PC-9 (cell line): ENCODE results near the gene FAM168A. TPM values are rescaled to one million over a fixed set of nuclear protein-coding genes. Genes with fewer than 3 reads are reported as not detected.

Experiments
- BruUV-seq: library from RNA; stranded (reverse); fragments of 400-500 nt; replicated peaks from 2 replicates; lab custom pipeline; 2021; lab: Mats Ljungman, UMichigan
- CTCF ChIA-PET: fragments of 300-600 bp; sonication (Branson Sonifier 250); formaldehyde crosslinking; loops from one replicate; lab custom pipeline; 2022; ENCODE audit warnings: antibody characterized with exemption; lab: Charles Lee
- POLR2A ChIA-PET: fragments of 300-600 bp; sonication (Branson Sonifier 250); formaldehyde crosslinking; loops from one replicate; lab custom pipeline; 2022; ENCODE audit warnings: antibody characterized with exemption; ENCODE audit not compliant: unreplicated experiment; lab: Charles Lee
- DNase-seq, 2 experiments: peaks; one replicate each; pipeline versions ENCODE4 v3.0.0 to v3.0.0-alpha.2; 2015 to 2022; ENCODE audit warnings: mixed read lengths in 1 of 2
- H2AFZ ChIP-seq: fragments of 200-600 bp; sonication (generic); 2 replicates; pipeline ENCODE4 v1.8.1; 2017; ENCODE audit warnings: antibody characterized with exemption
- H3F3A ChIP-seq: fragments of 200-600 bp; sonication (generic); 2 replicates; pipeline ENCODE4 v1.8.1; 2017; ENCODE audit warnings: antibody characterized with exemption, mild to moderate bottlenecking, low read depth; ENCODE audit not compliant: insufficient read depth
- H3K27ac ChIP-seq: fragments of 200-600 bp; sonication (generic); 2 replicates; pipeline ENCODE4 v1.6.1; 2016; ENCODE audit warnings: mixed run types
- H3K27me3 ChIP-seq: fragments of 200-600 bp; sonication (generic); 2 replicates; pipeline ENCODE4 v1.6.1; 2016; ENCODE audit warnings: low read depth, mixed run types; ENCODE audit not compliant: insufficient read depth
- H3K36me3 ChIP-seq: fragments of 200-600 bp; sonication (generic); 2 replicates; pipeline ENCODE4 v1.6.1; 2016; ENCODE audit warnings: low read depth, mixed run types
- H3K4me1 ChIP-seq: fragments of 200-600 bp; sonication (generic); replicated peaks from 2 replicates; pipeline ENCODE4 v1.6.1; 2016; ENCODE audit warnings: mixed run types; ENCODE audit not compliant: insufficient read depth
- H3K4me2 ChIP-seq: fragments of 200-600 bp; sonication (generic); 2 replicates; pipeline ENCODE4 v1.6.1; 2017; ENCODE audit warnings: mixed run types
- H3K4me3 ChIP-seq: fragments of 200-600 bp; sonication (generic); 2 replicates; pipeline ENCODE4 v1.6.1; 2016; ENCODE audit warnings: mixed run types
- H3K79me2 ChIP-seq: fragments of 200-600 bp; sonication (generic); 2 replicates; pipeline ENCODE4 v1.6.1; 2017; ENCODE audit warnings: low read depth, mixed run types
- H3K9me2 ChIP-seq: fragments of 200-600 bp; sonication (generic); 2 replicates; pipeline ENCODE4 v1.8.1; 2017; ENCODE audit warnings: mild to moderate bottlenecking; ENCODE audit not compliant: insufficient read depth
- H3K9me3 ChIP-seq: fragments of 200-600 bp; sonication (generic); 2 replicates; pipeline ENCODE4 v1.8.1; 2016; ENCODE audit warnings: low read depth; ENCODE audit not compliant: insufficient read depth
- H4K20me1 ChIP-seq: fragments of 200-600 bp; sonication (generic); 2 replicates; pipeline ENCODE4 v1.8.1; 2017; ENCODE audit not compliant: insufficient read depth
- EZH2 ChIP-seq: fragments of 200-600 bp; sonication (generic); IDR thresholded peaks from 2 replicates; pipeline ENCODE4 v1.8.0; 2017; ENCODE audit warnings: antibody characterized with exemption, low read depth
- intact Hi-C: fragments of 100-400 bp; cut with micrococcal nuclease; formaldehyde crosslinking; loops from one replicate; pipeline ENCODE4 v1.10.0; 2022; ENCODE audit not compliant: unreplicated experiment
- total RNA-seq: library from RNA; stranded (reverse); gene quantifications from 2 replicates; pipeline ENCODE4 v1.2.3, GENCODE V29; 2021
- TF ChIP-seq, protein P1 (sequence below): fragments of 200-600 bp; sonication (generic); conservative IDR thresholded peaks from 2 replicates; pipeline ENCODE4 v1.6.1; 2017; ENCODE audit warnings: mixed run types, antibody characterized with exemption, mild to moderate bottlenecking, moderate library complexity

FAM168A gene
- total RNA-seq, 1 experiment from 2014 or later = 51.2 TPM

DNA sequence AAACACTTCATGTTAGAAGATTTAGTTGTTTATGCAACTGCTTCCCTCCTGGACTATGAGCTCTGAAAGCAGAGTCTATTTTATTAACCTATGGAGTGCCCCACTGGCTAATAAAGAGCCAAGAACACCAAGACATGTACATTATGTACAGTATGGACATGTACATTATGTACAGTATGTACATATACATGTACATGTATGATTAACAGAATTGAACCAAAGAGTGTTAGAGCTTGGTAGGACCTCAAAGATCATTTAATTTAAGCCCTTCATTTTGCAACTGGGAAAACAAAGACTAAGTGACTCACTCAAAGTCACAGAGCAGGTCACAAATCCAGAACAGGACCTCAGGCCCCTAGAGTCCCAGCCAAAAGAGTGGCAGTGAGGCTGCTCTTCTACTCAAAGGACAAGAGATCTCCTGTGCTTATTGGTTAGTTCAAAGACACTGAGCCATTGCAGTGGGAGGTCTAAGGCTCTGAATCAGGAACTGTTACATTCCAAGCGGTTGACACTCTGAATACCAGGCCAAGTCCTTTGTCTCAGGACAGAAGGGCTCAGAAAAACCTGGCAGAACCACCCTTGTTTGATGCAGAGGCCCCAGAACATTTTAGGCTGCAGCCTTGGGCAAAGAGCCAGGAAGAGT, 103.8 kb downstream of the FAM168A start:
- Histone ChIP-seq H3K9me3 (no peaks in the 10 kb centered on the region), H4K20me1 (no peaks in the 10 kb centered on the region), H3K79me2 (no peaks in the 10 kb centered on the region), H3K9me2 (no peaks in the 10 kb centered on the region), H3F3A (peaks cover 11% of the 10 kb centered on the region; the same call in 1 of the 2 replicates), H2AFZ (no peak overlapping the region), H3K36me3 (no peaks in the 10 kb centered on the region), H3K4me1 (peaks cover 16% of the 10 kb centered on the region), H3K27ac (0 out of 2 replicates have a peak overlapping the region, but pooled peaks have one; percentile 31), H3K4me3 (no peak overlapping the region), H3K4me2 (peak overlapping the region; percentile 20), H3K27me3 (no peaks in the 10 kb centered on the region)
- TF ChIP-seq, protein P1, sequence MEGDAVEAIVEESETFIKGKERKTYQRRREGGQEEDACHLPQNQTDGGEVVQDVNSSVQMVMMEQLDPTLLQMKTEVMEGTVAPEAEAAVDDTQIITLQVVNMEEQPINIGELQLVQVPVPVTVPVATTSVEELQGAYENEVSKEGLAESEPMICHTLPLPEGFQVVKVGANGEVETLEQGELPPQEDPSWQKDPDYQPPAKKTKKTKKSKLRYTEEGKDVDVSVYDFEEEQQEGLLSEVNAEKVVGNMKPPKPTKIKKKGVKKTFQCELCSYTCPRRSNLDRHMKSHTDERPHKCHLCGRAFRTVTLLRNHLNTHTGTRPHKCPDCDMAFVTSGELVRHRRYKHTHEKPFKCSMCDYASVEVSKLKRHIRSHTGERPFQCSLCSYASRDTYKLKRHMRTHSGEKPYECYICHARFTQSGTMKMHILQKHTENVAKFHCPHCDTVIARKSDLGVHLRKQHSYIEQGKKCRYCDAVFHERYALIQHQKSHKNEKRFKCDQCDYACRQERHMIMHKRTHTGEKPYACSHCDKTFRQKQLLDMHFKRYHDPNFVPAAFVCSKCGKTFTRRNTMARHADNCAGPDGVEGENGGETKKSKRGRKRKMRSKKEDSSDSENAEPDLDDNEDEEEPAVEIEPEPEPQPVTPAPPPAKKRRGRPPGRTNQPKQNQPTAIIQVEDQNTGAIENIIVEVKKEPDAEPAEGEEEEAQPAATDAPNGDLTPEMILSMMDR = no peak
- no peak for TF ChIP-seq EZH2
- peak; percentile 81 to 96 for DNase-seq
- BruUV-seq = TSS peak; percentile 53
- CTCF ChIA-PET = interaction anchor here (0.6 to 1.0 kb wide), 3 partner anchors 14 to 957 kb away, joined by 4 to 7 read pairs (median 4); no protein-coding TSS in a partner anchor
- intact Hi-C loops = loop anchor here (1.0 kb wide), 2 partner anchors 15 to 104 kb away; partner anchors contain the start of gene FAM168A
- POLR2A ChIA-PET = interaction anchor here (0.6 to 0.7 kb wide), 2 partner anchors 15 to 262 kb away, joined by 4 to 8 read pairs; no protein-coding TSS in a partner anchor

DNA sequence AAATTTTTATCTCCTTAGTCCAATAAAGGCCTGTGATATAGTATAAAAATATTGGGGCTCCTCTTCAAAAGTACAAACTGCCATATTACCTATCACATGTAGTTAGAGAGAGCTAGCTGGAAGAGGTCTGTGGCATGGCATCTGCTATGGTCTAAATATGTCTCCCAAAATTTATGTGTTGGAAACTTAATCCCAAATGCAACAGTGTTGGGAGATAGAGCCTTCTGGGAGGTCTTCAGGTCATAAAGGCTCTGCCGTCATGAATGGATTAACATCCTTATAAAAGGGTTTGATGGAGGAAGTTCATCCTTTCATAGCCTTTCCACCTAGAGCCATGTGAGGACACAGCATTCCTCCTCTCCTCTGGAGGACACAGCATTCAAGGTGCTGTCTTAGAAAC, 116.3 kb downstream of the FAM168A start:
- no peak overlapping the region for H3K27ac ChIP-seq
- no peaks in the 10 kb centered on the region for H3K27me3 ChIP-seq
- no peaks in the 10 kb centered on the region for H3K79me2 ChIP-seq
- H2AFZ ChIP-seq = no peak overlapping the region
- H3K4me3 ChIP-seq = no peak overlapping the region
- ChIA-PET CTCF (no interaction called here), POLR2A (no interaction called here)
- H4K20me1 ChIP-seq = no peaks in the 10 kb centered on the region; the same call in 1 of the 2 replicates
- no peaks in the 10 kb centered on the region for H3F3A ChIP-seq
- 0 out of 2 replicates have a peak, but pooled peaks cover 6% of the 10 kb centered on the region for H3K4me1 ChIP-seq
- TF ChIP-seq, protein P1 = no peak
- no peak for TF ChIP-seq EZH2
- no peaks in the 10 kb centered on the region for H3K9me2 ChIP-seq
- no peaks in the 10 kb centered on the region for H3K36me3 ChIP-seq
- no peak overlapping the region for H3K4me2 ChIP-seq
- intact Hi-C loops = no loop called here
- DNase-seq = no peak
- peaks cover 9% of the 10 kb centered on the region; the same call in 1 of the 2 replicates for H3K9me3 ChIP-seq
- BruUV-seq = no TSS peak

DNA sequence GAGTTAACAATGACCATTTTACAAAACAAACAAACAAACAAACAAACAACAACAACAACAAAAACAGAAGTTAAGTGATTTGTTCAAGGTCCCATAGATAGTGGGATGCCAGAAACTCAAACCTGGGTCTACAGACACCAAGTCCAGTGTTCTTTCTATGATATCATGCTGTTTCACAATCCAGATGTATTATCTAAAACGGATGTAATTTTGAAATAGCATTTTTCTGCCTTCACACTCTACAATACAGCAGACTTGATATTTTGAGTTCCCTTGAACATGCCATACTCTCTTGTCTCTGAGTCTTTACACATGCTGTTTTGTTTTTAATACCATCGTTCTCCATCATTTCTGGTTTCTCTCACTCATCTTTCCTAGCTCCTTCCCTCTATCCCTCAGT, 117.2 kb downstream of the FAM168A start:
- no peaks in the 10 kb centered on the region for H3K9me2 ChIP-seq
- no peaks in the 10 kb centered on the region for H3F3A ChIP-seq
- ChIA-PET POLR2A (interaction anchor here (0.6 kb wide), 1 partner anchor 141 kb away, joined by 3 read pairs; no protein-coding TSS in a partner anchor), CTCF (no interaction called here)
- H3K27ac ChIP-seq = no peak overlapping the region
- H3K9me3 ChIP-seq = peaks cover 9% of the 10 kb centered on the region; the same call in 1 of the 2 replicates
- 0 out of 2 replicates have a peak, but pooled peaks cover 6% of the 10 kb centered on the region for H3K4me1 ChIP-seq
- H4K20me1 ChIP-seq = no peaks in the 10 kb centered on the region; the same call in 1 of the 2 replicates
- no peak overlapping the region for H3K4me2 ChIP-seq
- no peaks in the 10 kb centered on the region for H3K36me3 ChIP-seq
- H3K27me3 ChIP-seq = no peaks in the 10 kb centered on the region
- no peak overlapping the region for H2AFZ ChIP-seq
- no TSS peak for BruUV-seq
- no peak for DNase-seq
- intact Hi-C loops = no loop called here
- no peak for TF ChIP-seq EZH2
- TF ChIP-seq, protein P1 = no peak
- no peaks in the 10 kb centered on the region for H3K79me2 ChIP-seq
- H3K4me3 ChIP-seq = no peak overlapping the region
